HG03442 (cell line): ENCODE results near the gene VSX2.

Experiments used
- ATAC-seq: cut with Tn5 transposase; IDR thresholded peaks from one replicate; pipeline ENCODE4 v1.9.1; 2021; ENCODE audit warnings: mild to moderate bottlenecking, moderate library complexity; ENCODE audit not compliant: unreplicated experiment

VSX2 gene

DNA sequence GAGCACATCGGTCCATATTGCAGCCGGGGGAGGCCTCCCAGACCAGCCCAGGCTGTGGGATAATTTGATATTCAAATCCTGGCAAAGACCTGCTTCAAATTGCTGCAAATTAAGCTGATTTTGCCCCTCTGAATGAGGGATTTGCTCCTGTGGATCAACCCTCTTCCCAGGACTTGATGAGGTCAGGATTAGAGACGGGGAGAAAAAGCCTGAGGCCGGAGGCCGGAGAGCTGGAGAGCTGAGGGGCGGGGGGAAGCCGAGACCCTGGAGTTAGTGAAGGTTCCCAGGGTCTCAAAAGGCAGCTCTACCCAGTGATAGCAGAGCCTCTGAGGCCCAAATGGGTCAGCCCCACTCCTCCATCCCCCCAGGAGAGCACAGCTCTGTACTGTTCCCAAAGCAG, 17.5 kb upstream of the VSX2 start:
- ATAC-seq, result no peak

DNA sequence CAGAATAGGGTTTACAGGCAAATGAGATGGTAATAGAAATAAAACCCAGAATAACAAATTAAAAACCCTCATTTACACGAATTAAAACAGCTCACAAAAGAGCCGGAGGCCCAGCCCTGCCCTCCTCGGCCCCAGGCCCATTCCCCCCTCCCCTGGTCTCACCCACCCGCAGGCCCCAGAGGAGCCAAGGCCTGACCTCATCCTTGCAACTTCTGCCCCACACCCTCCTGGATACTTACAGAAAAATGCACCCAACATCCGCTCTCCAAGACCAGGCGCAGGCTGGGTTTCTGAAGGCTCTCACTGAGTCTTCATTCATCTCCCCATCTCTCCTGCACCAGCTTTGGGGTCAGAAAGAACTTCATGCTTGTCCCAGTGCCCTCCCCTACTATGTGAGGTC, 16.2 kb upstream of the VSX2 start:
- ATAC-seq, result no peak

DNA sequence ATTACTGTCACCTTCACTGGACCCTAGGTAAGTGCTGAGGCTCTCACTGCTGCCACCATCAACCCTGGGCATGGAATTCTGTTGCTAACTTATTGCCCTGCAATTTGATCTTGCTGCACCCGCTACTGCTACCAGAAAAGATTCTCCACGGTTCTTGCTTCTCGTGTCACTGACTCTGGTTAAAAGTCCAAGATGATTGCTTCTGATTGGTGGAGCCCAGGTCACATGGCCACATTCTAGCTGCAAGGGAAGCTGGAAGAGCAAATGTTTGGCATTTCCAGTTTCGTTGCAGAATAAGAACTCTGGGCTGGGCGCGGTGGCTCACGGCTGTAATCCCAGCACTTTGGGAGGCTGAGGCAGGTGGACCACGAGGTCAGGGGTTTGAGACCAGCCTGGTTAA, 7.5 kb upstream of the VSX2 start:
- no peak for ATAC-seq

DNA sequence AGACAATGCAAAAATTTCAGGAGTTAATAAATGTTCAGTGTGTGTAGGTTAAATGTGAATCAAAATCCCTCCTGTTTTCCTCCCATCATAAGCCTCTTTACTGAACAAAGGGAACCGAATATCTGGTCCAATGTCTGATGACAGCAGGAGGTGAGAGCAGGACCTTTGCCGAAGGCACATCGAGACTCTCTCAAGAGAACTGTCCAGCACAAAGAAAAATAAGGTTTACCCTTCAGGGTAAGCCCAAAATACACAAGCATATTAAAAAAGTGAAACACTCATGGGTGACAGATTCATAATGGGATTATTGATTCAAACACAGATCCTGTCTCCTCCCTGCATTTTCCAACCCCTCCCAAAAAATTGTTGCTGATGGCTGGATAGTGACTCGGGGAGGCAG, 4.2 kb upstream of the VSX2 start:
- no peak for ATAC-seq

DNA sequence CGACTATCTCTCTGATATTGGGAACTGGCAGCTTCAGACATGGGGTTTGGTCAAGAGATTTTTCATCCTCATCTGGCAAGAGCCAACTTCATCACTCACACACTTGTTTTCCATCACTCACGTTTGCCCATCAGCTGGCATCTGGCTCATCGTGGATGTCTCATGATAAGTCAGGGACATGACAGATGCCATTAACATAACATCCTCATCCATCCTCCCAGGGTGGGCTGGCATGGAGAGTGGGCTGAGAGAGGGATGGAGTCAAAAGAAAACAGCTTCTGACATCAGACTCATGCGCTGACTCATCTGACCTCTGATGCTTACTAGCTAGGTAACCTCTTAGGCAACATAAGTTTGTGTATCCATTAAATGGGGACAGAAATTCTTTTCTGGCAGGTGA, 1.8 kb upstream of the VSX2 start:
- no peak for ATAC-seq

DNA sequence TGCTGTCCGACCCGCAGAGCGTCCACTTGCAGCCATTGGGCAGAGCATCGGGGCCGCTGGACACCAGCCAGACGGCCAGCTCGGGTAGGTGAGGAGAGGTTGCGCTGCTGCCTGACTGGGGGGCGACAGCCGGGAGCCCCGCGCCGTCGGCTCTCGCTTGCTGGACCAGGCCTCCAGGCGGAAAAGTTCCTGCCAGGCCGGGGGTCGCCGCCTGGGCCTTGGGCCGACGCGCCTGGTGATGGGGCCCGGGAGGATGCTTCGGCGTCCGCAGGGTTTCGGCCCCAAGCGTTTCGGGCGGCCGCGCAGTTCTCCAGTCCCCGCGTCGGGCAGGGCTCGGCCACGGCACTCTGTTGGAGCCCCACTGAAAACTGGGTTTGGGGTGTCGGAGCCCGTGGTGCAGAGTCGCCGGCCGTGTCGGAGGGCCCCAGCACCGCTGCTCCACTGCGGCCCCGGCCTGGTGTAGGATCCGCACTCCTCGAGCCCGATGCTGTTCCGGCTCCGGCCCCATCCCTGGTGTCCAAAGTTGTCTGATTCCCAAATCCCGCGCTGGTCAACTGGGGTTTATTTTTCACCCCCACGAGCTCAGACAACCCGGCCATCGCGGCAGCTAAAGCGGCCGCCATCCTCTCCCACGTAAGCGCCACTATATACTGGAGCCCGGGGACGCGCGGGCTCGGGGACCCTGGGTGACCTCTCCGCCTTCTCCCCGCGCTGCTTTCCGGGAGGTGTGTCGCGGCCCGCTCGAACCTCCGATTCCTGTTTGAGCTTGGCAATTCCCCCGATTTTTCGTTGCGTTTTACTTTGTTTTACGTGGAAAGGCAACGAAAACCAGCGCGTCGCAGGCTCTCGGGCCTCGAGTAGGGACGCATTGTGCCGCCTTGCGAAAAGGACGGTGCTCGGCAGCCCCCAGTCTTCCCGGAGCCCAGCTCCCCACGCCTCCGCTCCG, 872 bp downstream of the VSX2 start:
- no peak for ATAC-seq

DNA sequence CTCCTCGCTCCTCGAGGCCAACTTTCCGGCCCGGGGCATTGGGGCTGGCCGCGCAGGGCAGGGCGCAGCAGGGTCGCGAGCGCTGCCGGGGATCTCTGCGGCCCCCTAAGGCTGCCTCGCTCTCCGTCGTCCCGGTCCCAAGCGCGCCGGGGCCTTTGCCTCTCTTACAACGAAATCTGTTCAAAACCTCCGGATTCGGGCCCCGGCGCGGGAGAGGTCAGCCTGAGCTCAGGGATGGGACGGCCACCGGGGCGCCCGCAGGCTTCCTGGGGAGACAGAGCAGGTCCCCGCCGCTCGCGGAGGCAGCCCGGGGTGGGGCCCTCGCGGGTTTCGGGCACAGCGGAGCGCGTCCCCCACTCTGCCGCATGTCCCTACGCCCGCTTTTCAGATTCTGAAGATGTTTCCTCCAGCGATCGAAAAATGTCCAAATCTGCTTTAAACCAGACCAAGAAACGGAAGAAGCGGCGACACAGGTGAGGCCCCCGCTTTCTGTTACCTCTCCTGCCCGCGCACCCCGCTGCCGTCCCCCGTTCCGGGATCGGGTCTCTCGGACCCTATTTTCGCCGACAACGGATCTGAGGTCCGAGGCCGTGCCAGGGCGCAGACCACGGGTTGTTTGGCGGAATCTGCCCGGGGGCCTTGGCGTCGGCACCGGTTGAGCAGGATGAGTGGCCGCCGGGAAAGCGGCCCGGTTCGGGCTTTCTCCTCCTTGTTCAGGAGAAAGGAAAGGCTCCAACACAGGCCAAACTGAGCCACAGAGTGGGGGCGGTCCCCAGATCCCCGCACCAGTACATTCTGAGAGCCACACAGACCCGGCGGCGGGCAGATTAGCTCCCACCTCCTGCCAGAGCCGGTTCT, 1.8 kb downstream of the VSX2 start:
- no peak for ATAC-seq

DNA sequence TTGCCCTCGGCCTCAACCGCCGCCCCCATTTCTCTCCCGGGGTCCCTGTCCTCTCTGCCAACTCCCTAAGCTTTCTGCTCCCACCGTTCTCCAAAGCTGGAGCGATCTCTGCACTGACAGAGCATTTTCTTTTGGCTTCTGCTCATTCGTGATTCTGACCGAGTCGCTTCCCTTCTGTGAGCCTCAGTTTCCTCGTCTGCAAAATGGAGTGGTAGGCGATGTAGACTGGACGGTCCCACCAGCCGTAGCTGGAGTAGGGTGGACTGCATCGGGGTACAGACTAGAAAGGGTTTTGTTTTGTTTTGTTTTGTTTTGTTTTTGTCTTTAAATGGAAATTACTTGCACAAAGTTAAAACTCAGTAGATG, 2.4 kb downstream of the VSX2 start:
- ATAC-seq, result no peak

DNA sequence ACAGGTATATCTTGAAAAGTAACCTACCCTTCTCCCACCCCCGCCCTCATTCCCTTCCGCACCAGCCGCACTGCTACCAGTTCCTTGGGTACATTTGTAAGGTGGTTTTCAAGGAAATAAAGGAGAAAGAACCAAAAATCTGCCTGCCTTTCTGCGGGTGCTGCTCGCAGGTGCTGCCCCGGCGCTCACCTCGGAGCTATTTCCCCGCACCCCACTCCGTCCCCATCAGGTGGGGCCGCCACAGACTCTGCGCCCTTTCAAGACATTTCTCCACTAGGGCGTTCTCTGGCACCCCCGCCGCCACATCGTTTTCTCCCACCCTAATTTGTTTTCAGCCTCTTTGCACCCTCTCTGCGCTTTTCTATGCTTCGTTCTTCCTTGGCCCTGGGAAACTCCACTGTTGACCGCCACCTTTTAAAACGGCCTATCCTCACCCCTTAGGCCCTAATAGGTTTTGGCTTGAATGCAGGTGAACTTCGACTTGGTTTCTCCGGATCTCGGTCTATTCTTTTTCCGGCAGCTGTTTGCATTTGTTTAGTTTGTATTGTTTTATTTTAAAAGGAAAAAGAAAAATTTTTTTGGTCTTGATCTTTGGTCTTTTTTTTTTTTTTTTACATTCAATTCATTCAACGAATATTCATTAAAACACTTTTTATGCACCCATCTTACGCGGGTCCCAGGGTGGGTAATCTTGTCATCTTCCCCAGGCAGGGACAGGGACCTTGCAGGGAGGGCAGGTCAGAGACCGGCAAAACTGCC, 3.0 kb downstream of the VSX2 start:
- no peak for ATAC-seq

DNA sequence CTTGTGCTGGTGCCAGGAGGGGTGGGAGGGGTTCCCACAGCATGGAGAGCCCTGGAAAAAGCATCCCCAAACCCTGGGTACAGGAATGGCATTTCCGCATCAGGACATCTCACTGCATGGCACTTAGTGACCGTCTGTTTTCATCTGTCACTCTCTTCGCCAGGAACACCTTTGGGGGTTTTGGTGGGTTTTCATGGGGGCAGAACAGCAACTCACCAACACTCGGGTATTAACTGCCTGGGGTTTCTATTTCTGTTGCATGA, 3.5 kb downstream of the VSX2 start:
- no peak for ATAC-seq

DNA sequence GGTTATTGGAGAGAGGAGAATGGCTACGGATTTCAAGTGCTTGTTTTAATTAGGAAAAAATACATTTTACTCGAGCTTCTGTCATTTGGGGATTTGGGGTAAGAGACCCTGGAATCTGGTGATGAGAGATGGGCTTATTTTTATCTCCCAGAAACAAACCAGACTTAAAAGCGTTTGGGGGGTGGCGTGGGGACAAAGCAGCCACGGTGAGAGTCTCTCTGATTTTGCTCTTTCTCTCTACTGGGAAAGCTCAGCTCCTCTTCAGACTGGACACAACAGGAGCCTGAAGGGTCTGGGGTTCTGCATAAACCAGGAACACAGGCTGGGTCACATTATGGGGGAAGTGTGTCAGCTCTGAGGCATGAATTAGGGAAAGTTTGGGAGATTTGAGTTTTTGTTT, 3.8 kb downstream of the VSX2 start:
- no peak for ATAC-seq

DNA sequence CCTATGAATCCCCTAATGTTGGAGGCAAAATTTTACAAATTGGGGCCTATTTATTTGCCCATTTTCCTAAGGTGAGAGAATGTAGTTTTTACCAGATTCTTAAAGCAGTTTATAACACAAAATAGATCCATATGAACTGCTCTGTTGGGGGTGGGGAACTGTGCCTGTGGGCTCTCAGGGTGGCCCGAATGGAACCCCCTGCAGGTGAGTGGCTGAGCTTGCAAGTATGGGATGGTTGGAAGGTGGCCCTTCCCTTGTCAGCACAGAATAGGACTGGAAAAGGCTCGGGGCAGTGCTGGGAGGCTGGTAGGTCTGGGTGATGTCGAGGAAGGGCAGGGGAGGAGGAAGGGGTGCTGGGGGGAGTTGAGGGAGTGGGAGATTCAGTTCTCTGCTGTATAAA, 4.9 kb downstream of the VSX2 start:
- ATAC-seq, result no peak

DNA sequence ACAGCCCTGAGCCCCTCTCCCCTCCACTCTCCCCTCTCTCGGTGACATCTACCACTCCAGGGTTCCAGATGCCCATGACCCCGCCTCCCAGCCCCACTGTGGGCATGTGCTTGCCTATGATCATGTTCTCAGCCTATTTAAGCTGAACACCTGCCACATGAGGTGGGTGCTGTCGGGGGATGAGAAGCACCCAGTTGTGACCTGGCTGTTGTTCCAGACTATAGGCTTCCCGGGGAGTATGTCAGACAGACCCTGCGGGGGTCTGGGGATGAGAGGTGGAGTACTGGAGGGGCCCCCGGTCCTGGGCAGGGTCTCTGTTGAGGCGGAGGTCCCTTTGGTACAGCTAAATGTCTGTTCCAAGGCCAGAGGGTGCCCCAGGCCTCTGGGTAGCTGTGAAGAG, 6.0 kb downstream of the VSX2 start:
- no peak for ATAC-seq

DNA sequence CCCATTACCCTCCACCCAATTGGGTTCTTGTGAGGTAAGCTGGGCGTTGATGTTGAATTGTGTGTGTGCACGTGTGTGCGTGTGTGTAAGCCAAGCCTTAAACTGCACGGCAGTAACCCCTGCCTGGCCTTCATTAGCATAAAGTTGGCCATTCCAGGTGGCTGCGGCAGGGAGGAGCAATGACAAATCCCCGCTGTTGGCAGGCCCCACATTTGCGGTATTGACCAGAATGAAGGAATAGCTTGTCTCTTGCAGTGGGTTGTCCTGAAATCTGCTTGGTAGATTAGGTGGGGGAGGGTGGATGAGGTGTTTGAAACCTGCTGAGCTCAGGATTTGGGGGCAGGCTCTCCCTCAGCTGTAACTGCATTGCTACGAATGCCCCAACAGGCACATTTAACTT, 7.3 kb downstream of the VSX2 start:
- ATAC-seq, result no peak

DNA sequence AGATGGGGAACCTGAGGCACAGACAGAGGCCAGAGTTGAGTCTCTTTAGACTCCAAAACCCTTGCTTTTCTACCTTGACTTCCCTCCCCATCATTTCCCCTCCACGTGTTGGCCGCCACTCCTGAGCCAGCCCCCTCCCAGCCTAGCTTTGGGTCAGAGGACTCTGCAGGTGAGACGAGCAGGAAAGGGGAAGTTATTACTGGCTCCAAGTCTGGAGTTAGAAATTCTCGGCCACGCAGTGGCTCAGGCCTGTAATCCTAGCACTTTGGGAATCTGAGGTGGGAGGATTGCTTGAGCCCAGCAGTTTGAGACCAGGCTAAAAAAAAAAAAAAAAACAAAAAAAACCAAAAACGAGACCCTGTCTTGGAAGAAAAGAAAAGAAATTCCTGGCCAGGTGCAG, 8.8 kb downstream of the VSX2 start:
- ATAC-seq, result no peak

DNA sequence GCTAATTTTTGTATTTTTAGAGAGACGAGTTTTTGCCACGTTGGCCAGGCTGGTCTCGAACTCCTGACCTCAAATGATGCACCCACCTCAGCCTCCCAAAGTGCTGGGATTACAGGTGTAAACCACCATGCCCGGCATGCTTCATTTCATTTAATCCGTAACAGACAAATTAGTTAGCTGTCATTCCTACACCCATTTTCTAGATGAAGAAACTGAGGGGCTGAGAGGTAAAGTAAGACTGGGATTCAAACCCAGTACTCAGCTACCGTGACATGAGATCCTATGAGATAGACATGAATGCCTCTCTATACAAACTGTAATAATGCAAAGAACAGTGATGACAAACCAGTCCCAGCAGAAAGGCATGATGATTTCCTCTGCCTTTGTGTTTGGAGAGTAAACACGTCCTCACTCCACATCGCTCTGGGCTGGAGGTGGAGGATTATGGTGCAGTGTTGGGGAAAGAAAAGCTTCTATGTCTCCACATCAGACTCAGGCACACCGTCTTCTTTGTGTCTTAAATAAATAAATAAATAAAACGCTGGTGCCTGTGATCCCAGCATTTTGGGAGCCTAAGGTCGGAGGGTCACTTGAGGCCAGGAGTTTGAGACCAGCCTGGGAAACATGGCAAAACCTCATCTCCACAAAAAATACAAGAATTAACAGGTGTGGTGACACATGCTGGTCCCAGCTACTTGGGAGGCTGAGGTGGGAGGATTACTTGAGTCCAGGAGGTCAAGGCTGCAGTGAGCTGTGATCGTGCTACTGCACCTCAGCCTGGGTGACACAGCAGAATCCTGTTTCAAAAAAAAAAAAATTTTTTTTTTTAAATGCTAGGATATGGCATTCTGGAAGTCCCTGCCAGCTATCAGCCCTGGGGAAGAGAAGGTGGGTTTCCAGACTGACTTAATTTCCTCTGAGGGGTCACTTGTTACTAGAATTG, 10.5 kb downstream of the VSX2 start:
- ATAC-seq, result no peak

DNA sequence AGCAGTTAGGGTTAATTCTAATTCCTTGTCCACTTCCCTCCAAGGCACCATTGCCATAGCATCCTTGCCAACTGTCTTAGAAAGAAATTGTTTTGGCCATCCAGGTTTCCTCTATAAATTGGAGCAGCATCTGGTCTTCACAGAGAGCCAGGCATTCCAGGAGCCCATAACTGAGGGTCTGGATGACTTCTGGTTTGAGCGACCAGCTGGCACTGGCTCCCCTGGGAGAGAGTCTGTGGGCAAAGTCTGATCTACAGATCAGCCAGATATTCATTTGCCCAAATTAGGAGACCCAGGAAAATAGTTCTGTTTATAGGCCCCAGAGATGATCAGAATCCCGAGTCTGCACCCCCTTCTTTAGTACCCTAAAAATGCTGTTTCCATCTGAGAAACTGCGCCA, 16.0 kb downstream of the VSX2 start:
- ATAC-seq, result no peak

DNA sequence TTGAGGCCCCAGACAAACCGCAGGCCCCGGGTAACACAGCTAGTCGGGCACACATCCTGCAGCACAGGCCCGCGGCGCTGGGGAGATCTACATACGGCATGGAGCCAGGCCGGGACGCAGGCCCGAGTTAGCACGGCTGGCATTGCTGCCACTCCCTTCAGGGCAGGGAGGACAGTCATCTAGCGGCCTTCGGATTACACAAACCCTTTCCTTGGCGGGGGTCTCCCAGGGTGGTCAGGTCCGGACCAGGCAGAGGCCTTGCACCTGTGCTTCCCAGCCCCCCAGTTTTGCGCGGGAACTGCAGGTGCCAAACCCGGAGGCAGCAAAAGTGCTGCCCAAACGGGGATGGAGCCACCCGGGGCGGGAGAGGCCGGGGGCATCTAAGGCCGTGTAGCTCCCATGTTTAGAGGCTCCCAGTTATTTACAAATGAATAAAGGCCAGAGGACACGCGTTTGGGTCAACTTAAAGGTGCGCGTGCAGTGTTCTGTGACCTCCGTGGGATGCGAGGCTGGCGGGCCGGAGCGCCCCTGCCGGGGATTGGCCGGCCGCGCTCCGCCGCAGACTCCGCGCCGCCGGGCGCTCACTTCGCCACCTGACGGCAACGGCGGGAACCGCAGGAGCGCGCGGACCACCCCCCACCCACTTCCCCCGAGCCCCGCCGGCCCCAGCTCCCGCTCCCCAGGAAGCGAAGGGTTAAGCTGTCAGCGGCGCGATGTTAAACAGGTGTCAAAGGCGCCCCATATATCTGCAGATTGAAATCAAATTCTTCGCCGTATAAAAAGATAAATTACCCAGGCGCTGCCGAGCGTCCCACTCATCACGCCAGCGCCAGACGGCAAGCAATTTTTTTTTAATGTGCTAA, 18.1 kb downstream of the VSX2 start:
- peak; percentile 68 for ATAC-seq

DNA sequence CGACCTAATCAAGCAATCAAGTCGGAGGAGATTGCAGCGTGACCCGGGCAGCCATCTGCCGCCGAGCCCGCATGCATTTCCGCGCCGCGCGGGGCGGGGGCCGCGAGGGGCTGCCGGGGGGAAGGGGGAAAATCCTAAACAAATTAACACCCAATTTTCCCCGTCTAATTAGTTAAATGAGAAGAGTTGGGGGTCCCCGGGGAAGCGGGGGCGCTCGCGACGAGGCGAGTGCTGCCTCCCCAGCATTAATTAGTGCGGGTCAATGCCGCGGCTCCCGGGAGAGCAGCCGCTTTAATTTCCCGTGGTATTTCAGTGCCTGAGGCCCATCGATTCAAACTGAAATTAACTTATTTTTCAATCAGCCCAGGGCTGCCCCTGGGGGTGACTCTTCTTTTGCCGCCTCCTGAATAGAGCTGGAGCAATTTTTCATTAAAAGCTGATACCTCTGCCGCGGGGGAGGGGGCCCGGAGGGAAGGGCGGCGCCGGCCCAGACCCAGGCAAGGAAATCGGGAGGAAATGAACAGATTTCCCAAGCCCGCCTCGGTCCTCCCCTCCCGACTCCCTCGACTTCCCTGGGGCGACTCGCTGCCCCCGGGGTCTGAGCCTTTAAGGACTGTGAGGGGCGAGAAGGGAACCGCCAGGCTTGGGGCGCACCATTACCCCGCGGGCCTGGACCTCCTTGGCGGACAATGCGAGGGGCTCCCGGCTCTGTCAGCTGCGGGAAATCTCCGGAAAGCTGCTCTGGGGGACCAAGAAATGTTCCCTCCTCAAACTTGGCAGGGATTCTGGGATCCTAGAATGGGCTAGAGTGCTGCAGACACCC, 18.9 kb downstream of the VSX2 start:
- ATAC-seq, result no peak
